ENCODE measurements around the gene ATG12. TPM values are rescaled to one million over a fixed set of nuclear protein-coding genes. Genes with fewer than 3 reads are reported as not detected.
"Not testable (repeated sequence)": the region's sequence is repeated elsewhere in the genome, so short reads cannot be mapped to it uniquely, and the experiment has no call there.

ATG12 gene
- total RNA-seq, 1 donor from 2014 or later, result 19.9 TPM

DNA sequence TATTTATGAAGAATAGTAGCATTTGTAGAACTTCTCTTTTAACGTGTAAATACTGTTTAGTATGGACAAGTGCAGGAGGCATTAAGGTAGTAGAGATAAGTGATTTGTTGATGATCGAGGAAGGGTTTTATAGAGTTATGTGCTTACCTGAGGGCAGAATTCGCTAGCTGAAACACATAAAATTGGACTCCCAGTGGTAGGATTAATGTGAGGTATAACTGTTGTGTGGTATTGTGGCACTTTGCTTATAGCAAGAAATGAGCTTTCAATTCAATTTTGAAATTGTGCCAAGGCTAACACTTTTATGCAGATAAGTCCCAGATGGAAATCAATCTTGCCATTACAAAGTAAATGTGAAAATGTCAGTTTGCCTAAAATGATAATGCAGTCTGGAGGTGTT is 1.6 kb upstream of the ATG12 start:
- peak in 1 of 2 donors; percentile 17 for DNase-seq (ENCODE audit: low read depth in 2 of 2)

DNA sequence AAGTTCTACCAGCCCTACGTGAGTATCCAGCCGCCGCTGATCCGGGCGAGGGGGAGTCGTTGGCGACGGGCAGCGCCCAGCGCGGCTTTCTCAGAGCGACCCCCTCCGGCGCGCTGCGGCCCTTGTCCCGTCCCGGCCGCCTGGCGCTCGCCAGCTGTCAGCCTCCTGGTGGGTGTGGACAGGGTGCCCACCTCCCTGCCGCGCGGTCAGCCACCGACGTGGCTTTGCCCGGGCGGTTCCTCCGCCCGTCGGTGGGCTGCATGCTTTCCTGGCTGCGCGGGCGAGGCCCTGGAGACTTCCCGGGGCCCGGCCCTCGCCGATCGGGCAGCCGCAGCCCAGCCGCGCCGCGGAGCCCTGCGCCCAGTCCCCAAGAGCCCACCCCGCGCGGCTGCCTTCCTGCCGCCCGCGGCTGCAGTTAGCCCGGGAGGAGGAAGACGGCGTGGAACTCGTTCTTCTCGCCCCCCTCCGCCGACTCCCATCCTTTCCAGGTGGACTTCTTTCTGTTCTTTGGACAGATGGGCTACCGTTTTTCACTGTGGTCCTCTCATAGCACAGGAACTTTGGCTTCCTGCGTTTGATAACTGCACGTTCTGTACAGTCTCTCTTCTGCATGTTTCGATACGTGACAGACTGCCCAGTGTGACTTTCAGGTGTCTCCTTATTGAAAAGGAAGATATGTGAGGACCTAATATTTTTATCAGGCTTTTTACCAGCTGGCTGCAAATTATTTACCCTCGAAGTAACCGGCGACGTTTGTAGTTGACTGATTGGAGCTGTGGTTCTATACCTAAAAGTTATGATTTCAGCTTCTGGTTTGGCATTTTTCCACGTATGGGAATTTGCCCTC is 947 bp upstream of the ATG12 start:
- DNase-seq (ENCODE audit: low read depth in 2 of 2), result peak; percentile 35 to 84

DNA sequence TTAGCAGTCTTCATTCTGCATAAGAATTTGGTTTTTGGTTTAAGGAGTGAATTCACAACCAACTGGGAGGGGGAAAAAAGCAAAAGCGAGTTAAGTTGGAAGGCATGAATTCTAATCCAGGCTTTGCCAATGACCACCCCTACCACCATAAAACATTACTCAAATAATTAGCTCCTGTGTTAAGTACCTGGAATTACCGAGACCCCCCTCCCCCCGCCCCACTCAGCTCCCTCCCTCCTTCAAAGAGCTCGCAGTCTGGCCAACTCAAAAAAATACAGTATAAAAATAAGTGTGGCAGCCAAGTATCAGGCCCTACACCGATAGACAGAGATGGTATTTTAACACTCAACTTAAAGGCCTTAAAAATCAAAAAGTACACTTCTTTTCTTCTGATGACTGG is 492 bp downstream of the ATG12 start:
- DNase-seq (ENCODE audit: low read depth in 2 of 2), result no peak

DNA sequence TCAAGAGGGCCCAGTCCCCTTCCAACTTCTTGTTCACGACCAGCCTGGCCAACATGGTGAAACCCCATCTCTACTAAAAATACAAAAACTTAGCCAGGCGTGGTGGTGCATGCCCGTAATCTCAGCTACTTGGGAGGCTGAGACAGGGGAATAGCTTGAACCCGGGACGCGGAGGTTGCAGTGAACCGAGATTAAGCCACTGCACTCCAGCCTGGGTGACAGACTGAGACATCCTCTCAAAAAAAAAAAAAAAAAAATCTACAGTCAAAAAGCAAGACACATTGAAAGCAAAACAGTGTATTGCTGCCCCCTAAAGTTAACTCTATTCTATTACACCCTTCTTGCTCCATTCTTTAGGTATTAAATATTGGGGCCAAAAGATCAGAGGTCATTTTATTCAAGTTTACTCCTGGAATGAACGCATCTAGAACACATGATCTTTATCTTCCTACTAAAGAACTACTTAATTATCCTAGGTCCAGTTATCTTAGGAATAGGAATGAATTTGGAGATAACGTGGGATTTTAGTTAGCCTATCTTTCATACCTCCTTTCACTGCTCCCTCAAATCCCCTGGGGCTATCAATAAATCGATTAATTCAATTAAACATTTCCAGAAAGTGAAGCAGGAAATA is 2.4 kb downstream of the ATG12 start:
- DNase-seq (ENCODE audit: low read depth in 2 of 2), result peak in 1 of 2 donors; percentile 65

DNA sequence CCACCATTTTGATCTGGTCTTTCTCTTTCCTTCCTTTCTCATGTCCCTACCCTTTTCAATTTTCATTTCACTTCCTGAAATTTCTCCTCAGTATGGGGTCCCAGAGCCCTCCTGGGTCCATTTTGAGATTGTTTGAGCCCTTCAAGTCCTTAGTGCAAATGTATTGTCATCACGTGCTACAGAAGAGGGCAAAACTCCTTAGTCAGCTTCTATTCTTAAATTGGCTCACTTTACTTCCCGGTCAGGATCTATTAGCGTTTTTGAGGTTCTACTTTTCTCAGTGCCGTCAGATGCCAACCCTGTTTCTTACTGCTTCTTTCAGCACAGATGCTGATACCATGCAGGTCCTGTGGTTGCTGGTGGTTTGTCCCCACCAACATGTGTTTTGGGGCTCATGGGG is 5.9 kb downstream of the ATG12 start:
- no peak for DNase-seq (ENCODE audit: low read depth in 2 of 2)

DNA sequence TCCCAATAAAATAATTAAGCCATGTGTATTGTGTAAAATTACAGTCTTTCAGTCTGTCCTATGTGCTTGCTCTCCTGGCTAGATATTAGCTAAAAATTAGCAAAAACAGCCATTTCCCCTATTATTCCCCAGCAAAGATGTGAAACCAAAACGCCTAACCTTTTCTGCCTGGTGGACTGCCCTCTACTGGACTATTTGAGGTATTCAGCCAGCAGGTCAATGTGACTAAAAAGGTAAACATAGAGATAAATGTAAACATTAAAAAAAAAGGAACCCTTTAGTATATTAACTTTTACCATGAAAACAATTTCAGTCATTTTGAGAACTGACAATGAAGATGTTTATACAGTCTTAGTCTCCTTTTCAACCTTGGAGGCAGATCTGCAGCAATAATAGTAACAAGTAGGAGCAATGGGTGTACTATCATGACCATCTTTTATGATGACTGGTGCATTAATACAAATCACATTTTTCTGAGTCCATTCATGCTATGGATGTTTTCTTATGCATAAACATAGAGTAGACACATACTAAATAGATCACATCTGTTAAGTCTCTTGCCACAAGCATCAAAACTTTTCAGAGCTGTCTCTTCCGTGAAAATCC is 10.1 kb downstream of the ATG12 start:
- peak in 1 of 2 donors; percentile 47 for DNase-seq (ENCODE audit: low read depth in 2 of 2)

DNA sequence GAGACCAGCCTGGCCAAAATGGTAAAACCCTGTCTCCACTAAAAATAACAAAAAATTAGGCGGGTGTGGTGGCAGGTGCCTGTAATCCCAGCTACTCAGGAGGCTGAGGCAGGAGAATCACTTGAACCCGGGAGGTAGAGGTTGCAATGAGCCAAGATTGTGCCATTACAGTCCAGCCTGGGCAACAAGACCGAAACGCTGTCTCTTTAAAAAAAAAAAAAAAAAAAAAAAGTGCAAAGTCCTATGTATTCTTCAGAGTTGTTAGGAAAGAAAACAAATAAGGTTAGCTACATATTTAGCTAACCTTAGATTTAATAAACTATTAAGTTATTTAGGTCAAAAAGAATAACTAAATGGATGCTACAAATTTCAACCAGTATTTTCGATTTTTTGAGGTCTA is 11.5 kb downstream of the ATG12 start:
- DNase-seq (ENCODE audit: low read depth in 2 of 2), result no peak

DNA sequence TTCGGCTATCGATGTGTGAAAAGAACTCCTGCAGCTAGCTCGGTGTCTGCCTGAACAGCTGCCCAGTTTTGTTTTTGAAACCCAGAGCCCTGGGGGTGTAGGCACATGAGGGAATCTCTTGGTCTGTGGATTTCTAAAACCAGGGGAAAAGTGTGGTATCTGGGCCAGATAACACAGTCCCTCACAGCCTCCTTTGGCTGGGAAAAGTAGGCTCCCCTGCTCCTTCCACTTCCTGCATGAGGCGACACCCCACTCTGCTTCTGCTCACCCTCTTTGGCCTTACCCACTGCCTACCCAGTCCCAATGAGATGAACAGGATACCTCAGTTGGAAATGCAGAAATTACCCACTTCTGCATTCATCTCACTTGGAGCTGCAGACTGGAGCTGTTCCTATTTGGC is 15.4 kb downstream of the ATG12 start:
- DNase-seq (ENCODE audit: low read depth in 2 of 2), result no peak

DNA sequence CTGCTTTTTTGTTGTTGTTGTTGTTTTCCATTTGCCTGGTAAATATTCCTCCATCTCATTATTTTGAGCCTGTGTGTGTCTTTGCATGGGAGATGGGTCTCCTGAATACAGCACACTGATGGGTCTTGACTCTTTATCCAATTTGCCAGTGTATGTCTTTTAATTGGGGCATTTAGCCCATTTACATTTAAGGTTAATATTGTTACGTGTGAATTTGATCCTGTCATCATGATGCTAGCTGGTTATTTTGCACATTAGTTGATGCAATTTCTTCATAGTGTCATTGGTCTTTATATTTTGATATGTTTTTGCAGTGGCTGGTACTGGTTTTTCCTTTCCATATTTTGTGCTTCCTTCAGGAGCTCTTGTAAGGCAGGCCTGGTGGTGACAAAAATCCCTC is 16.4 kb downstream of the ATG12 start:
- DNase-seq (ENCODE audit: low read depth in 2 of 2), result not testable (repeated sequence)

DNA sequence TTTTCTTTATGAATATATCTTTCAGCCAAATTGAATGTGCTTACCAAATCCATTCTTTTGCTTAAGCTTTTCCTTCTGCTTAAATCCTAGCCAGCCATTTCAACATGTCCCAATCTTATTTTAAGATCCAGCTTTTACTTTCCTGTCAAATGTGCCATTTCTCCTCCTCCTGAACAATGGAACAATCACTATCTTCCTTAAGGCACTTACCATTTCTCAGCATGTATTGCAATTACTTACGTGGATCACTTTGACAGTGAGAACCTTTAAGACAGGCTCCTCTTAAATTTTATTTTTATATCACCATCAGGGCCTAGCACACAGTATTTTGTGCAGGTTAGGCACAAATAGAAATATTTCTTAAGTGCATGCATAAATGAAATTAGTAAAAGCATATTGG is 20.5 kb downstream of the ATG12 start:
- DNase-seq (ENCODE audit: low read depth in 2 of 2), result no peak

DNA sequence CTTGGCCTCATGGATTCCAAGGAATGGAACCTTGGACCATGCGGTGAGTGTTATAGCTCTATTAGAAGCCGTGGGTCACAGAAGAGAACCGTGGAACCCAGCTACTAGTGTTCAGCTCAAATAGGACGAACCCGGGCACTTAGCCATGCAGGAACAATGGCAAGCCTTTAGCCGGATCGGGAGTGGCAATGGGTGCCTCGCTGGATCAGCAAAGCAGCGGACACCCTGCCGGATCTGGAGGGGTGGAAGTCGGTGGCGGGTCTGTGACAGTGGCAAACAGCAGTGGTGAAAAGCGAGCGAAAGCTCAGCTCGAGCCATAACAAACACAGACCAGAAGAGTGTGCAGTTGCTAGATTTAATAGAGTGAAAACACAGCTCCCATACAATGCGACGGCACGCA is 22.5 kb downstream of the ATG12 start:
- no peak for DNase-seq (ENCODE audit: low read depth in 2 of 2)

DNA sequence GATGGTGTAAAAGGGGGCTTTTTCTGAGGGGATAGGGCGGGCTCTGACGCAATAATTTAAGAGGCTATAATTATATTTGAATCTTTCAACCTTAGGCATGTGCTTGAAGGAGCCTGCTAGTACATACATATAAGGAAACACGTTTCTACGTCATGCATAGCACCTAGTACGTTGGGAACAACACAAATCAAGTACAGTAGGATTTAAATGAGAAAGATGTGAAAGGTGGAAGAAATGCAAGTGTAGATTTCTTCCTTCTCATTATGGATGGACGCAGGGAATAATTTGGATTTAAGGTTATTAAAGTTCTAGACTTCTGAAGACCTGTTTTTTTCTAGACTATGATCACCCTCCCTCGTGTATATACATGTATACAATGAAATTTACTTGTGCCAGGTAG is 24.0 kb downstream of the ATG12 start:
- no peak for DNase-seq (ENCODE audit: low read depth in 2 of 2)

DNA sequence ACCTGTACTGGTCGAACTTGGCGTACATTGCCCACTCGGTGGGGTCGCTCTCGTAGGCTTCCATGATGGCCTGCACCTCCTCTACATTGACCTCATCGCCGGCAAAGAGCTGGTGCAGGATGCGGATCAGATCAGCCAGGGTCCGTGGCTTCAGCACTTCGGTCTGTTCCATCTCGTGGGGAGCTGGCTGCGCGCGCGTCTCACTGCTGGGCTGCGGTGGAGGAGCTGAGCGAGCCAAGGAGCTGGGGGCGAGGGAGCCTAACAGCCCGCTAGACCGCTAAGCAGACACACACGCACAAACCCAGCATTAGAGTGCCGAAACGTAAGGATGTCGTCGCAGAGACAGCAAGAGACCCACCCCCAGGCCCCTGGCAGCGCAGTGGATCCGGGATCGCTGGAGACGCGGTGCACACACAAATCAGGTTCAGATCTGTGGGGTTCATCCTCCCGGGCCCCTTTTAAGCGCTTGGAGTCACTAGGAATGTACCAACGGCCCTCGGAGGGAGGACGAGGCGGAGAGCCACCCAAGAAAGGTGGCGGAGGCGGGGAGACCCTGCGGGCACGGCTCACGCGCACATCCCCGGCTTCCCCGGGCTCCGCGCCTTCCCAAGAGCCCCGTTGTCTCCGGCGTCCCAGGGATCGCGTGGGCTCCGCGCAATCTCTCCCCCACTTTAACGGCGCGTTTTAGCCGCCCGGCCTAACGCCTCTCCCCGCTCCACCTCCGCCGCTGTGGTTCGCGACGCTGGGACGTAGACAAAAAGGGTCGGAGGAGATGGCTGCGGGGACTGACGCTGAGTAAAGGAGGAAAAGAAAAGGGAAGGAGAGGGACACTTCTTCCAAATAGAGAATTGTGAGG is 24.9 kb downstream of the ATG12 start, which contains the start of gene CDO1:
TSS of gene CDO1 (minus strand) at position 434 of the 856 bp plus-strand sequence. CDS start at position 172, 262 bp downstream.
- peak in 1 of 2 donors; percentile 46 for DNase-seq (ENCODE audit: low read depth in 2 of 2)

DNA sequence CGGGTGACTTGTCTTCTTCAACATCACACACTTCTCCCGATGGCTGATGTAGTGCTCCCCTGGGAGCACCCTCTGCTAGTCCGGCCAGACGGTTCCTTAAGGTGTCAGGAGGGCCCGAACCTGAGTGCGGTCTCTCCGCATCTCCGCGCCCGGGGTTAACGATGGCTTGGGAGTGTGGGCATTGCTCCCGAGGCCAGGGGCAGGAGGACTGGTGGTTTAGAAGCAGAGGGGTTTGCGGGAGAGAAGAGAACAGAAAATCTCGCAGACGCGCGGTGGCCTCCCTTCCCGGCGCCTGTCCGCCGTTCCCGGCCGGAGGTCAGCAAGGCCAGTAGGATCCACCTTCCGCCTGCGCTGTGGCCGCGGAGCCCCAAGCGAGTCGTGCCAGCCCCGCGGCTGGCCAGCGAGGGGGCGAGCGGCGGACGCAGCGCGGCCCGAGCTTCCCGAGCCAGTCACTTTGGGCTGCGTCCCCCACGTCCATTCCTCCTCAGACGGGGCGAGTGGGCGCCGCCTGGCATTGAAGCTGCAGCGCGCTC is 25.6 kb downstream of the ATG12 start:
- no peak for DNase-seq (ENCODE audit: low read depth in 2 of 2)

DNA sequence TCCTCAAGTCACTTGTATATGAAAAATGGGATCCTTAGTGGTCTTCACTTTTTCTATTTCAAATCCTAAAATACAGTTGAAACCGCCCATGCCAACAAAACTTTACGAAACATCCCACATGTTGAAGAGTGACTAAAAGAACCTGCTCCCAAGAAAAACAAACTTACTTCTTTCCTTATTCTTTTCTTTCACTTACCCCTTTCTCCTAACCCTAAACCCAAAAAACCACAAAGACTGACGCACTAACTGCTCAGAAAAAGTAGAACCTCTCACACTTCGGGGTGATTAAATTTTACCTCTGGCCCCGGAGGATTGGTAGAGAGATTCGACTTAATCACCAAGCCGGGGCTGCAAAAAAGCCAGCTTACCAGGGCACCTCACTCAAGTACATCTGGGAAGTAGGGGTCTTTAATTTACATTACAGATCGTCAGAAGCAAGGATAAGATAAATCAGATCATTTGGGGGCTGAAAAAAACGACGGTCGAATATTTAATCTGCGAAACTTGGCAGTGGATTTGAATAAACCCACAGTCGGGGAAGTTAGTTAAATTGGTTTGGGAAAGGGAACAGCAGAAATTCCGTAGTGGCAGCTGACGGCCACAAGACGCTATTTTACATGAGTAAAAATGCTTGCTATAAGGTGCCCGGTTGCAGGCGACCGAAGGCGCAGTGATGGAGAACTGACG is 26.2 kb downstream of the ATG12 start:
- DNase-seq (ENCODE audit: low read depth in 2 of 2), result no peak

DNA sequence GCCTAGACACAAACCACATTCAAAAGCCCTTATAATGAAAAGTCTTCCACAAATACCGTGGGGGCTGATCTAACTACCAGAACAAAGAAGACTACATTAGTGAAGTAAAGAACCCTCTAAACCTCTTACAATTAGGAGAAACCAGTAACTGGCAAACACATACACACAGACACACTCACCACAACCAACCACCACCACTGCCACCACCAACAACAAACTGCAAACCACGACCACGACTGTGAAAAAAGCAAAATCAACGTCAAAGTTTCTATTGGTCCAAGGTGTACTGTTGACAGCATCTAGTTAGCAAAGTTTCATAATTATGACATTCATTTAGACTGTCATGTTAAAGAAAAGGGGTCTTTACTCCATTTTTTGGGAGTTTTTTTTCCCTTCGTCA is 27.6 kb downstream of the ATG12 start:
- DNase-seq (ENCODE audit: low read depth in 2 of 2), result no peak

DNA sequence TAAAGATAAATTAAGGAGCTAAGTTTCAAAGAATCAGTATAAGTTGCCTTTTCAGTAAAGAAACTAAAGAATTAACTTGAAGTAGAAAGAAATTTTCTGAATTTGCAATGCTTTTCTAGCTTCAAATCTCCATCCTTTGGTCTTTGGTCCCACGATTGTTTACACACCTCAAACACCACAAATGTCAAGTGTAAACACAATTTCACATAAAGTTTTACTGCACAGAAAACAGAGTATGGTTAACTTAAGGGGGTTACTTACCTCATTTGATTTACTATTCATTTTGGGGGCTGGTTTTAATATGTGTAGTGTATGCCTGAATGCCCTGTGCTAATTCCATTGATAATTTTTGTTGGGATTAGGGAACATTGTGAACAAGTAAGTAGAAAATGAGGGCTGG is 29.0 kb downstream of the ATG12 start:
- DNase-seq (ENCODE audit: low read depth in 2 of 2), result no peak

DNA sequence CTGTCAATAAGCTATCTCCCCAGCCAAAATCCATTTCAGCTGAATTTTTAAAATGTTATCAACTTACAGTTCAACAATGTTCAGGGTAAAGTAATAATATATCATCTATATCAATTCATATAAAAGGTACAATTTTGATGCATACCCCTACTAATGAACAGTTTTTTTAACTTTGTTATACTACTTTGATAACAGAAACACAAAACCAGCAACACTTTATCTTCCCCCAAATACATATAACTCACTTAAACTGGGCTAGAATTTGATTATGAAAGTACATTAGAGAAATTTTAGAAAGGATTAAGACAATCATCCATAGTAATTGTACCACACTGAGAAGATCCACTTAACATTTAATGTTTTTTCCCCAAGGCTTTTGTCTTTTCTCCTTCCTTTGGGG is 30.0 kb downstream of the ATG12 start:
- no peak for DNase-seq (ENCODE audit: low read depth in 2 of 2)

DNA sequence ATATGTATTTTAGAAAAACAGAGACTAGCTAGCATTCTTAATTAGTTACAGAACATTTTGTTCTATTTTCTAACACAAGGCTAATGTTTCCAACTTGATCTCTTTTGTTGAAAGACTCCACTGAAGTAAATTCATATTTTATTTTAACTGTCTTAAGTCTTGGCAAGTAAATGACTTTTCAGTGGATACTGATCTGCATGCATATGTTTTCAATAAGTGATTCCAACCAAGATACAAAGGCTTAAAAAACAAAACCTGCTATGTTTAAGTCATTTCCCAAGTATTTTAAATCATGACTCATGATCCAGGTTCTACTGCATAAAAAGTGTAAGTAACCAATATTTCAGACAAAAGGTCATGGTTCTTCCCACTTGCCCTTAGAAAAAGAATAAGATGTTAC is 30.6 kb downstream of the ATG12 start:
- DNase-seq (ENCODE audit: low read depth in 2 of 2), result peak in 1 of 2 donors; percentile 2

DNA sequence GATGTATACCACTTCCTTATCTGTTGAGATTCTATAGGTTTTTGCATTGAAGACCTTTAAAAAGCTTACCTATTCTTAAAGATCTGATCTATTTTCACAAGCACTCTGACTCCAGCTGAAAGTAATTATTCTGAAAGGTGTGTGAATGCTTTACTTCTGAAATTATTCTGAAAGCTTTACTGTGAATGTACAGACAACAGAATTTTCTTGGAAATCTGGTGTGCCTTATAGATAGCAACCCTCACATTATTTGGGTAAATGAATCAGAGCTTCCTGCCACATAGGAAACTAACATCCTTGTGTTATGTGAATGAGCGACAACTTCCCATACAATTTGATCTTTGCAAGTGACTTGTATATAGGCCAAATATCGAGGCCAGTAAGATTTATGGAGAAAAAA is 31.4 kb downstream of the ATG12 start:
- DNase-seq (ENCODE audit: low read depth in 2 of 2), result peak in 1 of 2 donors; percentile 38

DNA sequence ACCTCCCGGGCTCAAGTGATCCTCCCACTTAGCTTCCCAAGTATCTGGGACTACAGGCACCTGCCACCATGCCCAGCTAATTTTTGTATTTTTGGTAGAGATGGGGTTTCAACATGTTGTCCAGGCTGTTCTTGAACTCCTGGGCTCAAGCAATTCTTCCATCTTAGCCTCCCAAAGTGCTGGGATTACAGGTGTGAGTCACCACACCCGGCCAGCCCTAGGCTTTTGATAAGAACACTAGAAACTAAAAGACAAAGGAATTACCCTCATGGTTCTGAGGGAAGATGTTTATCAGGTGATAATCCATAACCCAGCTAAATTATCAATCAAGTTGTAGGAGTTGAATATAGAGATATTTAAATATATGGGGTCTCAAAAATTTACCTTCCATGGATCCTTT is 33.3 kb downstream of the ATG12 start:
- not testable (repeated sequence) for DNase-seq (ENCODE audit: low read depth in 2 of 2)
